ENCODE measurements around the gene MYH1.

- TF ChIP-seq CTCF (IDR thresholded peaks at IDR 0.05), result no peak
- TF ChIP-seq POLR2A (IDR thresholded peaks at IDR 0.05), result no peak
These were observed 59.6 kb downstream of the MYH1 start for GRCh38 chr17:10458701-10459100.

Data from Peyer's patch (tissue), 4 donors.